ENCODE data around the gene ABCA12.

GRCh38 chr2:215104226-215104625 lies 34.2 kb downstream of the ABCA12 start:
- TF ChIP-seq POLR2A (IDR thresholded peaks at IDR 0.05; ENCODE audit: control extremely low read depth in 1 of 2, low read depth in 2 of 2, low read length in 2 of 2) (no peak), TEAD4 (IDR thresholded peaks at IDR 0.05; ENCODE audit: low read depth, low read length) (no peak), RFX5 (IDR thresholded peaks at IDR 0.05; ENCODE audit: borderline replicate concordance, low read depth, low read length) (no peak), SP1 (IDR thresholded peaks at IDR 0.05; ENCODE audit: low read depth, low read length) (no peak), CHD1 (IDR thresholded peaks at IDR 0.05; ENCODE audit: low read depth, low read length) (no peak), NRF1 (IDR thresholded peaks at IDR 0.05; ENCODE audit: low read depth, low read length) (no peak), SAP30 (IDR thresholded peaks at IDR 0.05; ENCODE audit: insufficient read depth, insufficient replicate concordance, low read length) (no peak), SP2 (IDR thresholded peaks at IDR 0.05; ENCODE audit: low read length) (no peak), MAX (IDR thresholded peaks at IDR 0.05) (no peak), TAF1 (IDR thresholded peaks at IDR 0.05; ENCODE audit: low read depth, low read length) (no peak), FOSL1 (IDR thresholded peaks at IDR 0.05; ENCODE audit: insufficient read depth, low read depth, low read length) (no peak), EZH2 (IDR thresholded peaks at IDR 0.05; ENCODE audit: low read depth, low read length, severe bottlenecking) (no peak)
- TF ChIP-seq, protein P1, sequence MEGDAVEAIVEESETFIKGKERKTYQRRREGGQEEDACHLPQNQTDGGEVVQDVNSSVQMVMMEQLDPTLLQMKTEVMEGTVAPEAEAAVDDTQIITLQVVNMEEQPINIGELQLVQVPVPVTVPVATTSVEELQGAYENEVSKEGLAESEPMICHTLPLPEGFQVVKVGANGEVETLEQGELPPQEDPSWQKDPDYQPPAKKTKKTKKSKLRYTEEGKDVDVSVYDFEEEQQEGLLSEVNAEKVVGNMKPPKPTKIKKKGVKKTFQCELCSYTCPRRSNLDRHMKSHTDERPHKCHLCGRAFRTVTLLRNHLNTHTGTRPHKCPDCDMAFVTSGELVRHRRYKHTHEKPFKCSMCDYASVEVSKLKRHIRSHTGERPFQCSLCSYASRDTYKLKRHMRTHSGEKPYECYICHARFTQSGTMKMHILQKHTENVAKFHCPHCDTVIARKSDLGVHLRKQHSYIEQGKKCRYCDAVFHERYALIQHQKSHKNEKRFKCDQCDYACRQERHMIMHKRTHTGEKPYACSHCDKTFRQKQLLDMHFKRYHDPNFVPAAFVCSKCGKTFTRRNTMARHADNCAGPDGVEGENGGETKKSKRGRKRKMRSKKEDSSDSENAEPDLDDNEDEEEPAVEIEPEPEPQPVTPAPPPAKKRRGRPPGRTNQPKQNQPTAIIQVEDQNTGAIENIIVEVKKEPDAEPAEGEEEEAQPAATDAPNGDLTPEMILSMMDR (IDR thresholded peaks at IDR 0.05; ENCODE audit: control extremely low read depth in 1 of 3, insufficient read depth in 1 of 3, low read depth in 1 of 3, low read length in 3 of 3) = no peak
